Naive thymus-derived CD4-positive, alpha-beta T cell (primary cell): ENCODE results near the gene SLC12A4. TPM values are rescaled to one million over a fixed set of nuclear protein-coding genes. Genes with fewer than 3 reads are reported as not detected.

Source experiments
- ATAC-seq: fragments of 150-1000 bp; cut with Tn5 transposase; 2 replicates; pipeline ENCODE4 v1.10.0; 2021; ENCODE audit warnings: mild to moderate bottlenecking, moderate library complexity
- CTCF ChIA-PET: fragments of 350-600 bp; sonication (Branson Sonifier 250); formaldehyde crosslinking; loops from one replicate; lab custom pipeline; 2021; ENCODE audit warnings: antibody characterized with exemption; lab: Charles Lee
- POLR2A ChIA-PET: fragments of 350-600 bp; sonication (Branson Sonifier 250); formaldehyde crosslinking; loops from one replicate; lab custom pipeline; 2021; ENCODE audit warnings: antibody characterized with exemption, inconsistent platforms; lab: Charles Lee
- DNase-seq, 9 donors: peaks; one replicate each; pipeline versions ENCODE4 v3.0.0 to v3.0.0-alpha.2; 2020 to 2022; ENCODE audit warnings: mixed read lengths in 1 of 9
- H3K27ac ChIP-seq: one replicate; pipeline ENCODE4 v1.7.0; 2013; ENCODE audit warnings: mild to moderate bottlenecking, low read depth, low read length, moderate library complexity
- H3K27me3 ChIP-seq, 2 donors: one replicate each; pipeline ENCODE4 v1.7.0; 2013; ENCODE audit warnings: low read length in 2 of 2, mild to moderate bottlenecking in 2 of 2, moderate library complexity in 2 of 2; ENCODE audit not compliant: control insufficient read depth in 2 of 2, insufficient read depth in 2 of 2
- H3K36me3 ChIP-seq, 3 experiments: 1 replicate in 2 of 3; 2 replicates in 1 of 3; pipeline ENCODE4 v1.7.0; 2013; ENCODE audit warnings: low read length in 3 of 3, mild to moderate bottlenecking in 3 of 3, moderate library complexity in 1 of 3; ENCODE audit not compliant: insufficient read depth in 3 of 3, control insufficient read depth in 2 of 3
- H3K4me1 ChIP-seq, 2 donors: one replicate each; pipeline ENCODE4 v1.7.0; 2013; ENCODE audit warnings: low read length in 2 of 2, mild to moderate bottlenecking in 2 of 2, moderate library complexity in 1 of 2; ENCODE audit not compliant: control insufficient read depth in 2 of 2, insufficient read depth in 2 of 2
- H3K4me3 ChIP-seq: 2 replicates; pipeline ENCODE4 v1.7.0; 2013; ENCODE audit warnings: mild to moderate bottlenecking, low read length
- H3K9me3 ChIP-seq, 3 experiments: 1 replicate in 2 of 3; 2 replicates in 1 of 3; pipeline ENCODE4 v1.7.0; 2013; ENCODE audit warnings: low read length in 3 of 3; ENCODE audit not compliant: control insufficient read depth in 2 of 3
- H3K27ac Mint-ChIP-seq, 9 donors: one replicate each; pipeline ENCODE4 v1.8.0; 2020 to 2022; ENCODE audit warnings: mixed read lengths in 9 of 9, mild to moderate bottlenecking in 8 of 9, moderate library complexity in 5 of 9, inconsistent platforms in 2 of 9
- H3K27me3 Mint-ChIP-seq, 5 donors: one replicate each; pipeline ENCODE4 v1.8.0; 2021 to 2022; ENCODE audit warnings: mixed read lengths in 5 of 5, mild to moderate bottlenecking in 1 of 5
- H3K36me3 Mint-ChIP-seq, 5 donors: one replicate each; pipeline ENCODE4 v1.8.0; 2020 to 2022; ENCODE audit warnings: mixed read lengths in 5 of 5, mild to moderate bottlenecking in 3 of 5, inconsistent platforms in 1 of 5
- H3K4me1 Mint-ChIP-seq, 7 donors: one replicate each; pipeline ENCODE4 v1.8.0; 2020 to 2022; ENCODE audit warnings: mixed read lengths in 7 of 7, mild to moderate bottlenecking in 3 of 7, inconsistent platforms in 1 of 7
- H3K4me3 Mint-ChIP-seq, 10 donors: one replicate each; pipeline ENCODE4 v1.8.0; 2020 to 2022; ENCODE audit warnings: mild to moderate bottlenecking in 10 of 10, mixed read lengths in 10 of 10, moderate library complexity in 6 of 10, inconsistent platforms in 2 of 10
- H3K9me3 Mint-ChIP-seq, 11 donors: one replicate each; pipeline ENCODE4 v1.8.0; 2020 to 2022; ENCODE audit warnings: mixed read lengths in 11 of 11, mild to moderate bottlenecking in 4 of 11, inconsistent platforms in 1 of 11, moderate library complexity in 1 of 11
- intact Hi-C, 2 donors: fragments of 100-400 bp; cut with micrococcal nuclease; formaldehyde crosslinking; loops; one replicate each; pipeline ENCODE4 v1.15.1; 2023
- polyA plus RNA-seq, 2 donors: library from polyadenylated mRNA; unstranded; fragments of 300-500 nt; fragmentation: Illumina TruSeq; gene quantifications; one replicate each; pipeline ENCODE4 v1.2.3, GENCODE V29; 2021
- total RNA-seq, 6 experiments: library from RNA in 5 of 6; stranded (reverse) in 5 of 6; gene quantifications; 1 replicate in 5 of 6; 2 replicates in 1 of 6; pipeline ENCODE4 v1.2.3 and lab custom pipeline; 2021 to 2026

SLC12A4 gene
- total and polyA plus RNA-seq, 7 experiments from 2014 or later: 3.8 to 44.4 (median 28.1) TPM

DNA sequence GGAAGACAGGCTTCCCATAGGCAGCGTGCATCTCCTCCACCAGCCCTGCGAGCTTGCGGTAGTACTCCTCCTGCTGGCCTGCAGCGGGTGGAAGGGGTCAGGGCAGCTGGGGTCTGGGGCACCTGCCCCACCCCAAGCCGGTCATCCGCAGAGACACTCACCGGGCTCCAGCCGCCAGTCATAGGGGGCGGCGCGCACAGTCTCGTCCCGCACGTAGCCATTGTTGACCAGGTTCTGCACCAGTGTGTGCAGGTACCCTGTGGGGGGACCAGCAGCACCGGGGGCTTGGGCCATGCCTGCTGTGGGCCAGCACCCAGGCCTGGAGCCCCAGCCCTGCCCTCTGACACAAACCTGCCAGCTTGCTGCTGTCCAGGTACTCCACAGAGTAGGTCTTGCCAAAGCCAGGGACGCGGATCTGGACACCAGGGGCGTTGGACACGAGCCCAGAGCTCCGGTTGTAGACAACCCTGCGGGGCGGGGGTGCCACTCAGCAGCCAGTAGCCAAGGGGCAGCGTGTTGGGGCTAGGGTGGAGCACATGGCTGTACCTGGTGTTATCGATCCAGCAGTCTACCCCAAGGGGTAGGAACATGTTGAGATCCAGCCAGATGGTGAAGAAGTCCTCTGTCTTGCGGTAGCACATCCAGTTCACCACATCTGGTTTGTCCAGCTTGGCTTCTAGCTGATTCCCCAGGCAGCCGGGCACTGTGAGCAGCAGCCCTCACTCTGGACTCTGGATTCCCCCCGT lies 25.8 kb downstream of the SLC12A4 start:
- Mint-ChIP-seq H3K9me3 (no peaks in the 10 kb centered on the region), H3K4me3 (no peak overlapping the region), H3K36me3 (peaks cover 0 to 10% (median 0%) of the 10 kb centered on the region in 5 donors), H3K27me3 (no peaks in the 10 kb centered on the region), H3K27ac (peak overlapping the region in 3 of 9 donors; percentile 5 to 71 (median 62)), H3K4me1 (peaks cover 17 to 32% (median 22%) of the 10 kb centered on the region in 7 donors)
- Histone ChIP-seq H3K9me3 (no peaks in the 10 kb centered on the region), H3K4me3 (no peak overlapping the region), H3K27me3 (no peaks in the 10 kb centered on the region), H3K27ac (no peak overlapping the region), H3K4me1 (peaks cover 0 to 25% of the 10 kb centered on the region in 2 donors), H3K36me3 (peaks cover 0 to 45% (median 0%) of the 10 kb centered on the region in 3 experiments)
- intact Hi-C loops: no loop called here
- ChIA-PET POLR2A (no interaction called here), CTCF (interaction anchor here (0.8 to 2.5 kb wide), 3 partner anchors 24 to 51 kb away, joined by 3 to 7 read pairs (median 4); no protein-coding TSS in a partner anchor)
- DNase-seq: no peak
- no peak for ATAC-seq

DNA sequence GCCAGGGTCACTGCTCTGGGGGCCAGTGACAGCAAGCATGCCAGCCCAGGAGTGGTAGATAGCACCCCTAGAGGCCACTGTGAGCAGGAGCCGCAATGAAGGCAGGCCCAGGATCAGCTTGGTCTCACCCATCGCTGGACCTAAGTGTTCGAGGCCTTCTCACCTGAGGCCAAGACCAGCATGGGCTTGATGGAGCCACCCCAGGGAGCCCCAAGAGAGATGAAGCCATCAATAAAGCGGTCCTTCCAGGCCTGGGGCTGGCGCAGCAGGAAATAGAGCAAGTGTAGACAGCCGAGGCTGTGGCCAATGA lies 26.3 kb downstream of the SLC12A4 start:
- peak in 4 of 9 donors; percentile 17 to 31 (median 24) for DNase-seq
- intact Hi-C loops: no loop called here
- ATAC-seq: peak; percentile 64
- peak overlapping the region in 7 of 9 donors; percentile 47 to 85 (median 74) for H3K27ac Mint-ChIP-seq
- Histone ChIP-seq H3K27me3 (no peaks in the 10 kb centered on the region), H3K9me3 (no peaks in the 10 kb centered on the region), H3K27ac (no peak overlapping the region), H3K4me1 (peaks cover 4 to 29% of the 10 kb centered on the region in 2 donors), H3K36me3 (peaks cover 0 to 41% (median 0%) of the 10 kb centered on the region in 3 experiments), H3K4me3 (no peak overlapping the region)
- H3K4me3 Mint-ChIP-seq: no peak overlapping the region
- POLR2A ChIA-PET: no interaction called here
- no peaks in the 10 kb centered on the region for H3K27me3 Mint-ChIP-seq
- H3K36me3 Mint-ChIP-seq: peaks cover 0 to 11% (median 0%) of the 10 kb centered on the region in 5 donors
- peaks cover 21 to 37% (median 26%) of the 10 kb centered on the region in 7 donors for H3K4me1 Mint-ChIP-seq
- no peaks in the 10 kb centered on the region for H3K9me3 Mint-ChIP-seq
- CTCF ChIA-PET: interaction anchor here (0.8 to 2.5 kb wide), 4 partner anchors 24 to 375 kb away, joined by 3 to 7 read pairs (median 4); no protein-coding TSS in a partner anchor

DNA sequence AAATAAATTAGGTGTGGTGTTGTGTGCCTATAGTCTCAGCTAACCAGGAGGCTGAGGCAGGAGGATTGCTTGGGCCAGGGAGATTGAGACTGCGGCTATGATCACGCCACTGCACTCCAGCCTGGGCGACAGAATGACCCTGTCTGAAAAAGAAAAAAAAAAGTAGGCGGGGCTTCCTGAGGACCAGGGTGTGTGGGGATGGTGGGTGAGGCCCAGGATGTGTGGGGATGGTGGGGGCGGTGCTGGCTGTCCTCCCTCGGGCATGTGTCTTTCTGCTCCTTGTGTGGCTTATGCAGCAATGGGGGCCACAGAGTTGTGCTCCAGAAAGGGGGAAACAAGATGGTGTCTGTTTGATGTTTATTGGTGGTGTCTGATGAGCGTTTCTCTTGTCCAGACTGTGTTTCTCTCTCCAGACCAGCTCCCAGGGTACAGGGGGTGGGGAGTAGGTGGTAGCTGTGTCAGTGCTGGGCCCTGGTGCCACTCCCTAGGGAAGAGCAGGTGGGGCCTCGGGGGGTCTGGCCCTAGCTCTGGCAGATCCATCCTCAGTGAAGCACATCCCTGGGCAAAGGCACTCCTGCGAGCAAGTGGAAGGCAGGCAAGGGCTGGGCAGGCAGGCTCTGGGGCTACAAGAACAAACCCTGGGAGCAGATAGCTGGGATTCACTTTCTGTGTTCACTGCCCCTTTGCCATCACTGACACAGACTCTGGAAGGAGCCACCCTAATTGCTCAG lies 26.8 kb downstream of the SLC12A4 start:
- peaks cover 24 to 42% (median 30%) of the 10 kb centered on the region in 7 donors for H3K4me1 Mint-ChIP-seq
- no peak for DNase-seq
- H3K36me3 Mint-ChIP-seq: peaks cover 0 to 15% (median 0%) of the 10 kb centered on the region in 5 donors
- intact Hi-C loops: no loop called here
- Histone ChIP-seq H3K9me3 (no peaks in the 10 kb centered on the region), H3K27me3 (no peaks in the 10 kb centered on the region), H3K36me3 (peaks cover 0 to 36% (median 0%) of the 10 kb centered on the region in 3 experiments), H3K4me1 (peaks cover 9 to 33% of the 10 kb centered on the region in 2 donors), H3K27ac (no peak overlapping the region), H3K4me3 (no peak overlapping the region)
- H3K27me3 Mint-ChIP-seq: no peaks in the 10 kb centered on the region
- peak overlapping the region in 2 of 10 donors; percentile 12 to 14 for H3K4me3 Mint-ChIP-seq
- peak overlapping the region in 8 of 9 donors; percentile 60 to 88 (median 79) for H3K27ac Mint-ChIP-seq
- CTCF ChIA-PET: interaction anchor here (0.8 to 3.0 kb wide), 7 partner anchors 25 to 376 kb away, joined by 3 to 14 read pairs (median 6); partner anchors contain the start of gene NRN1L
- ATAC-seq: no peak
- POLR2A ChIA-PET: interaction anchor here (0.5 to 1.7 kb wide), 5 partner anchors 55 to 399 kb away, joined by 3 to 4 read pairs (median 3); partner anchors contain the start of gene DPEP2
- no peaks in the 10 kb centered on the region for H3K9me3 Mint-ChIP-seq

DNA sequence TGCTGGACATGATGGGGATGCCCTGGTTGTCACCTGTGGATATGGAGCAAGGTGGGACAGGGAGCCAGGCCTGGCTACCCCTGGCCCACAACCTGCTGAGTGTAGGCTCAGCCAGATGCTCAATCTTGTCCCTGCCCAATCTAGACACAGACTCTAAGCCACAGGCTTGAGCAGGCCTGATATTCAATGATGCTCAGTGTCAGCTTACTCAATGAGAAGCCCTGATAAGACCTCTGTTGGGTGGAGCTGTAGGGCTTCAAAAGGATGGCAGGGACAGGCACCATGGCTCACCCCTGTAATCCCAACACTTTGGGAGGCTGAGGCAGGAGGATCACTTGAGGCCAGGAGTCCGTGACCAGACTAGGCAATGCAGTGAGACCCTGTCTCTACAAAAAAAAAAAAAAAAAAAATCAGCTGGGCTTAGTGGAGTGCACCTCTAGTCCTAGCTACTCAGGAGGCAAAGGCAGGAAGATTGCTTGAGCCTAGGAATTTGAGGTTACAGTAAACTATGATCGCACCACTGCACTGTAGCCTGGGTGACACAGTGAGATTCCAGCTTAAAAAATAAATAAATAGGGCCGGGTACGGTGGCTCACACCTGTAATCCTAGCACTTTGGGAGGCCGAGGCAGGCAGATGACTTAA lies 27.9 kb downstream of the SLC12A4 start:
- ChIA-PET POLR2A (interaction anchor here (0.6 to 1.7 kb wide), 8 partner anchors 48 to 134 kb away, joined by 3 to 6 read pairs (median 4); partner anchors contain the start of genes DDX28, DPEP2 and DUS2), CTCF (interaction anchor here (0.6 to 3.0 kb wide), 7 partner anchors 26 to 404 kb away, joined by 3 to 14 read pairs (median 6); partner anchors contain the start of gene NRN1L)
- peaks cover 0 to 3% (median 0%) of the 10 kb centered on the region in 5 donors for H3K27me3 Mint-ChIP-seq
- no peak for ATAC-seq
- Histone ChIP-seq H3K27me3 (no peaks in the 10 kb centered on the region), H3K4me1 (peaks cover 9 to 33% of the 10 kb centered on the region in 2 donors), H3K4me3 (no peak overlapping the region), H3K27ac (peak overlapping the region; percentile 68), H3K9me3 (no peaks in the 10 kb centered on the region), H3K36me3 (peaks cover 0 to 35% (median 0%) of the 10 kb centered on the region in 3 experiments)
- DNase-seq: no peak
- peak overlapping the region; percentile 23 to 95 (median 91) for H3K27ac Mint-ChIP-seq
- intact Hi-C loops: no loop called here
- H3K4me1 Mint-ChIP-seq: peaks cover 26 to 45% (median 33%) of the 10 kb centered on the region in 7 donors
- H3K36me3 Mint-ChIP-seq: peaks cover 0 to 17% (median 4%) of the 10 kb centered on the region in 5 donors
- peak overlapping the region in 9 of 10 donors; percentile 51 to 76 (median 73) for H3K4me3 Mint-ChIP-seq
- no peaks in the 10 kb centered on the region for H3K9me3 Mint-ChIP-seq

DNA sequence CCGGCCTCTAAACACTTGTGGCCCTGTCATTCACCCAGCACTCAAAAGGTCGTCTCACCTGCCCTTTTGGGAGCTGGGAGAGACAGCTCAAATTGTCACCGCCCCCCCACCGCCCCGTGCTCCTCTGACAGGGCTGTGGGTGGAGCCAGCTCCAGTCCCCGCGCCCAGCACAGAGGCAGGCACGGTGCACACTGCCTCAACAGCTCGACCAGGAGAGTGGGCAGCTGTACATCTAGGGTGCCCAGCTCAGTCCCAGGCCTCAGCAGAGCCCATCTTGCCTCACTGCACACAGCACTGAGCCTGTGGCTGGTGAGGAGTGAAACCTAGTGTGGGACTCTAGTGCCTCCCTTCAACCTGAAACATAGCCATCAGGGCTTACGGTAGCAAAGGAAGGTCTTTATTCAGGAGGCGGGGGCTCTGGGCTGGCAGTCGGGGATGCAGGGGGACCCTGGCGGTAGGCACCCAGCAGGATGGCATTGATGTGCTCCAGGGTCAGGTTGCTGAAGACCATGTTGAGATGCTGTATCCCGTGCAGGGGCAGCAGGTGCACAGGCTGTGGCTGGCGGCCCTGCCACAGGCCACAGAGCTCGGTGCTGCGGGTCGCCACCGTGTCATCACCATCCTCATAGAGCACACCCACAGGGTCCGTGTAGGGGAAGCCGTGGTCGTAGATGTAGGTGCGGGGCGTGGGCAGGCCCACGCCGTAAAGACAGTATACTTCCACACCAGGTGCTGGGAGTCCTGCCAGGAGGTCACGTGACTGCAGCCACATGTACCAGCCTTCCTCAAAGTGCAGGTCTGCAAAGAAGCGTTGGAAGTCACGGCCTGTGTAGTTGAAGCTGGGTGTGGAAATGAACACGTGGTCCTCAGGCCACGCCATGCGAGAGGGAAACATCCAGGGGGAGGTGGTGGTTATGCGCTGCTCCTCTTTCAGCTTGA lies 28.7 kb downstream of the SLC12A4 start:
- no peak for ATAC-seq
- CTCF ChIA-PET: interaction anchor here (0.6 to 3.0 kb wide), 9 partner anchors 10 to 403 kb away, joined by 3 to 14 read pairs (median 4); partner anchors contain the start of gene NRN1L
- peaks cover 0 to 3% (median 0%) of the 10 kb centered on the region in 5 donors for H3K27me3 Mint-ChIP-seq
- H3K4me3 Mint-ChIP-seq: peak overlapping the region; percentile 39 to 76 (median 73)
- peaks cover 0 to 25% (median 7%) of the 10 kb centered on the region in 5 donors for H3K36me3 Mint-ChIP-seq
- peak overlapping the region; percentile 68 for H3K27ac ChIP-seq
- H3K27me3 ChIP-seq: no peaks in the 10 kb centered on the region
- H3K9me3 ChIP-seq: no peaks in the 10 kb centered on the region
- H3K9me3 Mint-ChIP-seq: no peaks in the 10 kb centered on the region
- intact Hi-C loops: loop anchor here (5.0 kb wide), 3 partner anchors 298 to 377 kb away; partner anchors contain the start of genes PRMT7 (in 2 of the 2), SLC7A6OS (in 2 of the 2), CTCF (in 1 of the 2) and ESRP2 (in 1 of the 2)
- peak in 7 of 9 donors; percentile 18 to 50 (median 32) for DNase-seq
- peaks cover 5 to 34% (median 5%) of the 10 kb centered on the region in 3 experiments for H3K36me3 ChIP-seq
- peaks cover 34 to 53% (median 41%) of the 10 kb centered on the region in 7 donors for H3K4me1 Mint-ChIP-seq
- POLR2A ChIA-PET: interaction anchor here (0.5 to 1.7 kb wide), 11 partner anchors 14 to 146 kb away, joined by 3 to 6 read pairs (median 4); partner anchors contain the start of genes DDX28, DUS2 and NFATC3
- H3K27ac Mint-ChIP-seq: peak overlapping the region; percentile 68 to 95 (median 91)
- no peak overlapping the region for H3K4me3 ChIP-seq
- H3K4me1 ChIP-seq: peaks cover 17 to 41% of the 10 kb centered on the region in 2 donors
